ENCODE data around the gene AGPS. TPM values are rescaled to one million over a fixed set of nuclear protein-coding genes. Genes with fewer than 3 reads are reported as not detected.
"Not testable (repeated sequence)": the region's sequence is repeated elsewhere in the genome, so short reads cannot be mapped to it uniquely, and the experiment has no call there.

Gene AGPS
- polyA plus RNA-seq, 2 of the 4 experiments (the other 2 are of a cell fraction): 49.8 to 62.1 TPM

DNA sequence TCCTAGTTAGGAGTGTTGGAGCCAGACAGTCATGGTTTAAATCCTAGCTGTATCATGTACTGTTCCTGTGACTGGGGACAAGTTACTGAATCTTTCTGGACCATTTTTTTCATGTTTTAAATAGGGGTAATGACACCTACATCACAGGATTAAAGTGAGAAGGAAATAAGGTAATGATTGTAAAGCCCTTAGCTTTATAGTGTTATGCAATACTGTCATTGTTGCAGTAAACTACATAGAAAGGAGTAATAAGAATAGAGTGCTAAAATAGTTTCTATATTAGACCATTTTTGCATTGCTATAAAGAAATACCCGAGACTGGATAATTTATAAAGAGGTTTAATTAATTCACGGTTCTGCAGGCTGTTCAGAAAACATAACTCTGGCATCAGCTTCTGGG is 14.5 kb downstream of the AGPS start:
- H3K4me2 ChIP-seq: no peak overlapping the region
- ATAC-seq (no peak), DNase-seq (ENCODE audit: low read depth in 1 of 2, low spot score in 1 of 2) (no peak), FAIRE-seq (no peak)
- peaks cover 15% of the 10 kb centered on the region for H3K4me1 ChIP-seq
- CTCF ChIA-PET: interaction anchor here (0.6 to 3.7 kb wide), 5 partner anchors 8 to 243 kb away, joined by 3 to 24 read pairs (median 3); no protein-coding TSS in a partner anchor
- POLR2A ChIA-PET: no interaction called here
- 99% methylated on average over 2 of the region's 2 CpGs for WGBS (ENCODE audit: missing lambda C conversion rate)
- no peak overlapping the region for H3K27ac ChIP-seq
- no peak for TF ChIP-seq ATOH8 (CRISPR knock-in tag; IDR thresholded peaks at IDR 0.05; ENCODE audit: low read depth)
- no peak for TF ChIP-seq CBX8 (IDR thresholded peaks at IDR 0.05)
- no peak for TF ChIP-seq EHF (CRISPR knock-in tag; IDR thresholded peaks at IDR 0.05)
- no peak for TF ChIP-seq NR3C1 (IDR thresholded peaks at IDR 0.05)
- TF ChIP-seq POLR2AphosphoS2 (conservative IDR thresholded peaks at IDR 0.05; ENCODE audit: low read length): no peak
- TF ChIP-seq JUNB (IDR thresholded peaks at IDR 0.05): no peak
- no peak for TF ChIP-seq REST (IDR thresholded peaks at IDR 0.05)
- no peak for TF ChIP-seq RNF2 (IDR thresholded peaks at IDR 0.05; ENCODE audit: borderline replicate concordance, low read depth)
- TF ChIP-seq HOXA7 (CRISPR knock-in tag; IDR thresholded peaks at IDR 0.05): no peak
- TF ChIP-seq RAD21 (conservative IDR thresholded peaks at IDR 0.05 in 1 of 2, IDR thresholded peaks at IDR 0.05 in 1 of 2): no peak
- TF ChIP-seq MAX (IDR thresholded peaks at IDR 0.05): no peak
- no peak for TF ChIP-seq FOXS1 (CRISPR knock-in tag; IDR thresholded peaks at IDR 0.05)
- TF ChIP-seq FOSL2 (IDR thresholded peaks at IDR 0.05): no peak
- TF ChIP-seq FOSL2 (CRISPR knock-in tag; IDR thresholded peaks at IDR 0.05): no peak
- no peak for TF ChIP-seq CTCF (IDR thresholded peaks at IDR 0.05)
- no peak for TF ChIP-seq KDM5A (IDR thresholded peaks at IDR 0.05)
- no peak for TF ChIP-seq E2F6 (IDR thresholded peaks at IDR 0.05; ENCODE audit: borderline replicate concordance, low read depth)
- no peak for TF ChIP-seq HDAC2 (IDR thresholded peaks at IDR 0.05)
- no peak for TF ChIP-seq RCOR1 (IDR thresholded peaks at IDR 0.05; ENCODE audit: low read depth, low read length)
- TF ChIP-seq, protein P1, sequence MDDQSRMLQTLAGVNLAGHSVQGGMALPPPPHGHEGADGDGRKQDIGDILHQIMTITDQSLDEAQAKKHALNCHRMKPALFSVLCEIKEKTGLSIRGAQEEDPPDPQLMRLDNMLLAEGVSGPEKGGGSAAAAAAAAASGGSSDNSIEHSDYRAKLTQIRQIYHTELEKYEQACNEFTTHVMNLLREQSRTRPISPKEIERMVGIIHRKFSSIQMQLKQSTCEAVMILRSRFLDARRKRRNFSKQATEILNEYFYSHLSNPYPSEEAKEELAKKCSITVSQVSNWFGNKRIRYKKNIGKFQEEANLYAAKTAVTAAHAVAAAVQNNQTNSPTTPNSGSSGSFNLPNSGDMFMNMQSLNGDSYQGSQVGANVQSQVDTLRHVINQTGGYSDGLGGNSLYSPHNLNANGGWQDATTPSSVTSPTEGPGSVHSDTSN (IDR thresholded peaks at IDR 0.05): no peak
- TF ChIP-seq POLR2A (IDR thresholded peaks at IDR 0.05; ENCODE audit: low read length): no peak
- no peaks in the 10 kb centered on the region for H3K9me3 ChIP-seq
- no peak overlapping the region for H3K4me3 ChIP-seq

DNA sequence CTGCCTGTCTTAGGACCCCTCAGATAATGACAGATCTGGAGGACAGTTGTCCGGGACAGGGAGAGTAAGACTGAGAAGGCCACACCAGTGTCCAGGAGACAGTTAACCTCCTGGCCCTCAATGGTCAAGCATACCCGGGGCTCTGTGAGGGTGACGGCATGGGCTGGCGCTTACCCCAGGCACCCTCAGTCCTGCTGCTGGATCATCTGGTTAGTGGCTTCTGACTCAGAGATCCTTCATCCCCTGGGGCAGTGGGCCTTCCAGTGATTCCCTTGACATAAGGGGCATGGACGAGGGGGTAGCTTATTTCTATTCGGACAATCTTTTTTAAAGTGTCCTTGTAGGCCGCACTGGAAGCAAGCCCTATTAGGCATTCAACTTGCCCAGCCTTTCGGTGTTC is 18.1 kb downstream of the AGPS start:
- DNase-seq (ENCODE audit: low read depth in 1 of 2, low spot score in 1 of 2); POLR2A ChIA-PET; H3K27ac ChIP-seq; ATAC-seq; FAIRE-seq; H3K4me1 ChIP-seq; CTCF ChIA-PET; H3K4me3 ChIP-seq; H3K4me2 ChIP-seq; H3K9me3 ChIP-seq: not testable (repeated sequence)
- WGBS (ENCODE audit: missing lambda C conversion rate): 91% methylated on average over 8 of the region's 8 CpGs
